ENCODE measurements around the gene MICALL1.

- TF ChIP-seq FOXM1 (IDR thresholded peaks at IDR 0.05; ENCODE audit: borderline replicate concordance) (no peak), PKNOX1 (IDR thresholded peaks at IDR 0.05) (no peak), LEF1 (IDR thresholded peaks at IDR 0.05; ENCODE audit: borderline replicate concordance) (no peak), FOXA1 (IDR thresholded peaks at IDR 0.05) (no peak), HDGF (IDR thresholded peaks at IDR 0.05; ENCODE audit: borderline replicate concordance) (no peak), SUZ12 (IDR thresholded peaks at IDR 0.05) (no peak), BHLHE40 (IDR thresholded peaks at IDR 0.05; ENCODE audit: borderline replicate concordance) (no peak), SP1 (IDR thresholded peaks at IDR 0.05) (no peak), NFRKB (IDR thresholded peaks at IDR 0.05) (no peak), CTBP1 (IDR thresholded peaks at IDR 0.05; ENCODE audit: borderline replicate concordance) (no peak), FOXK2 (IDR thresholded peaks at IDR 0.05) (no peak), TARDBP (IDR thresholded peaks at IDR 0.05) (no peak)
Measured at GRCh38 chr22:37897807-37898206, 8.3 kb upstream of the MICALL1 start.

Measured in HEK293T (cell line).